ENCODE measurements around the gene AZIN2.

DNA sequence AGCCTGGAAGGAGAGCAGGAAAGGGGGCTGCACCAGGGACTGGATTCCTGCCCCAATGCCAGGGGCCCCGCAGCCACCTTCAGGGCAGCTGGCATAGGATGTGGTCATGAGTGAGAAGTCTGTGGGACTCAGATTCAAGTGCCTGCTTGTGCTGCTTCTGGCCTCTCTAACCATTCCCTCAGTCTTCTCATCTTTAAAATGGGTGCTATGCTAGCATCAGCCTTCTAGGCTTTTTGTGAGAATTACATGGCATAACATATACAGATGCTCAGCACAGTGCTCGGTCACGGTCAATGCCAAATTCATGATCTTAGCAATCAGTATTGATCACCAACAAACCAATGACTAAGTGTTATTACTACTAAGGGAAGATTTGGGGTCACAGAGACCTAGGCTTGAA, 77.4 kb downstream of the AZIN2 start:
- TF ChIP-seq, protein P1, sequence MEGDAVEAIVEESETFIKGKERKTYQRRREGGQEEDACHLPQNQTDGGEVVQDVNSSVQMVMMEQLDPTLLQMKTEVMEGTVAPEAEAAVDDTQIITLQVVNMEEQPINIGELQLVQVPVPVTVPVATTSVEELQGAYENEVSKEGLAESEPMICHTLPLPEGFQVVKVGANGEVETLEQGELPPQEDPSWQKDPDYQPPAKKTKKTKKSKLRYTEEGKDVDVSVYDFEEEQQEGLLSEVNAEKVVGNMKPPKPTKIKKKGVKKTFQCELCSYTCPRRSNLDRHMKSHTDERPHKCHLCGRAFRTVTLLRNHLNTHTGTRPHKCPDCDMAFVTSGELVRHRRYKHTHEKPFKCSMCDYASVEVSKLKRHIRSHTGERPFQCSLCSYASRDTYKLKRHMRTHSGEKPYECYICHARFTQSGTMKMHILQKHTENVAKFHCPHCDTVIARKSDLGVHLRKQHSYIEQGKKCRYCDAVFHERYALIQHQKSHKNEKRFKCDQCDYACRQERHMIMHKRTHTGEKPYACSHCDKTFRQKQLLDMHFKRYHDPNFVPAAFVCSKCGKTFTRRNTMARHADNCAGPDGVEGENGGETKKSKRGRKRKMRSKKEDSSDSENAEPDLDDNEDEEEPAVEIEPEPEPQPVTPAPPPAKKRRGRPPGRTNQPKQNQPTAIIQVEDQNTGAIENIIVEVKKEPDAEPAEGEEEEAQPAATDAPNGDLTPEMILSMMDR (IDR thresholded peaks at IDR 0.05) = no peak
- no peak for TF ChIP-seq POLR2A (IDR thresholded peaks at IDR 0.05)
